GM21825 (cell line): ENCODE results near the gene GNAO1.

Source experiments
- ATAC-seq: cut with Tn5 transposase; IDR thresholded peaks from one replicate; pipeline ENCODE4 v1.9.1; 2021; ENCODE audit warnings: mild to moderate bottlenecking, moderate library complexity; ENCODE audit not compliant: unreplicated experiment

Gene GNAO1

GRCh38 chr16:56191156-56191815 lies at the start of gene GNAO1:
GNAO1 (plus strand) TSS chr16:56191489; CDS start chr16:56192236, 747 bp downstream.
- no peak for ATAC-seq

GRCh38 chr16:56143666-56144065 lies 47.6 kb upstream of the GNAO1 start:
- ATAC-seq, result no peak

- ATAC-seq, result no peak
Measured at GRCh38 chr16:56145369-56145768, 45.9 kb upstream of the GNAO1 start.

- ATAC-seq, result no peak
Measured at GRCh38 chr16:56151621-56152020, 39.7 kb upstream of the GNAO1 start.

- ATAC-seq, result no peak
Measured at GRCh38 chr16:56161658-56162057, 29.6 kb upstream of the GNAO1 start.

GRCh38 chr16:56163089-56163488 lies 28.2 kb upstream of the GNAO1 start:
- no peak for ATAC-seq

GRCh38 chr16:56163938-56164337 lies 27.4 kb upstream of the GNAO1 start:
- ATAC-seq, result no peak

- ATAC-seq, result no peak
Measured at GRCh38 chr16:56164636-56165035, 26.7 kb upstream of the GNAO1 start.

GRCh38 chr16:56174411-56174810 lies 16.9 kb upstream of the GNAO1 start:
- ATAC-seq, result no peak

- ATAC-seq, result no peak
Measured at GRCh38 chr16:56181401-56181800, 9.9 kb upstream of the GNAO1 start.

- no peak for ATAC-seq
Measured at GRCh38 chr16:56183266-56183665, 8.0 kb upstream of the GNAO1 start.

GRCh38 chr16:56190048-56190676 lies 1.1 kb upstream of the GNAO1 start:
- ATAC-seq, result no peak

GRCh38 chr16:56190677-56191155 lies 573 bp upstream of the GNAO1 start:
- ATAC-seq, result no peak

GRCh38 chr16:56191835-56192634 lies 746 bp downstream of the GNAO1 start:
- ATAC-seq, result no peak

GRCh38 chr16:56192635-56192945 lies 1.3 kb downstream of the GNAO1 start:
- ATAC-seq, result no peak

- no peak for ATAC-seq
Measured at GRCh38 chr16:56192986-56193945, 2.0 kb downstream of the GNAO1 start.

GRCh38 chr16:56193951-56194726 lies 2.9 kb downstream of the GNAO1 start:
- no peak for ATAC-seq

GRCh38 chr16:56195151-56195550 lies 3.9 kb downstream of the GNAO1 start:
- ATAC-seq, result no peak

GRCh38 chr16:56196381-56196780 lies 5.1 kb downstream of the GNAO1 start:
- ATAC-seq, result no peak
